HG02943 (cell line): ENCODE measurements around the gene CCT5.
"Not testable (repeated sequence)": the region's sequence is repeated elsewhere in the genome, so short reads cannot be mapped to it uniquely, and the experiment has no call there.

Source experiments
- ATAC-seq: cut with Tn5 transposase; IDR thresholded peaks from one replicate; pipeline ENCODE4 v1.9.1; 2021; ENCODE audit warnings: mild to moderate bottlenecking, low read depth, moderate library complexity; ENCODE audit not compliant: unreplicated experiment

The CCT5 gene

GRCh38 chr5:10297646-10298204 lies 47.6 kb downstream of the CCT5 start:
- no peak for ATAC-seq

- ATAC-seq, result no peak
Measured at GRCh38 chr5:10300246-10300645, 50.2 kb downstream of the CCT5 start.

GRCh38 chr5:10301266-10301665 lies 51.2 kb downstream of the CCT5 start:
- ATAC-seq, result no peak

- no peak for ATAC-seq
Measured at GRCh38 chr5:10301842-10302610, 51.9 kb downstream of the CCT5 start.

DNA sequence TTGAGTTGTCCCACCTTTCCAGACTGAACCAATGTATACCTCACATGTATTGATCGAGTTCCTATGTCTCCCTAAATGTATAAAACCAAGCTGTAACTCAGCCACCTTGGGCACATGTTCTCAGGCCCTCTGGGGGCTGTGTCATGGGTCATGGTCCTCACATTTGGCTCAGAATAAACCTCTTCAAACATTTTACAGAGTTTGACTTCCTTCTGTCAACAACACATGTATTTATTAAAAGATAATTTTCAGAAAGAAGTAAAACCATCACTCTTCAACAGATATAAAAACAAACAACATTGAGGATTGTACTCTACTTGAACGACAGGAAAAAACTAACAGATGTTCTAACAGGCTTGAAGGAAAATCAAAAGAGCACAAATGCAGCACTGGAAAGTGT lies 53.1 kb downstream of the CCT5 start:
- ATAC-seq, result no peak

DNA sequence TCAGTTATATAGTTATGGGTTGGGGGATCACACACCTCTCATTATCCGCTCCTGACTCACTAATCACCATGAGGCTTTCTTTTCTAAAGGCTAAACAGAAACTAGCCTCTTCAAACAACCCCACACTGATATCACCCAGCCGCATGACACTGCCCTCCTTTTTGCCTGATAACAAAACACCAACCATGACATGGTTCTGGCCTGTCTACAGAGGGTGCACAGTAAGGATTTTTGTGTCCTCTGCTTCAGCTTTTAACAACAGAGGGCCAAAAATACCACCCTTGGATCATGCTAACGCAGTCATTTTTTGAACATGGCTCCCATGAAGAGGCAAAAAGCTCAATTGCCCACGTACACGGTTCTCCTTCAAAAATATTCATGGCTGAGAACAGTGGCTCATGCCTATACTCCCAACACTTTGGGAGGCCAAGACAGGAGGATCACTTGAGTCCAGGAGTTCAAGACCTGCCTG lies 53.7 kb downstream of the CCT5 start:
- no peak for ATAC-seq

DNA sequence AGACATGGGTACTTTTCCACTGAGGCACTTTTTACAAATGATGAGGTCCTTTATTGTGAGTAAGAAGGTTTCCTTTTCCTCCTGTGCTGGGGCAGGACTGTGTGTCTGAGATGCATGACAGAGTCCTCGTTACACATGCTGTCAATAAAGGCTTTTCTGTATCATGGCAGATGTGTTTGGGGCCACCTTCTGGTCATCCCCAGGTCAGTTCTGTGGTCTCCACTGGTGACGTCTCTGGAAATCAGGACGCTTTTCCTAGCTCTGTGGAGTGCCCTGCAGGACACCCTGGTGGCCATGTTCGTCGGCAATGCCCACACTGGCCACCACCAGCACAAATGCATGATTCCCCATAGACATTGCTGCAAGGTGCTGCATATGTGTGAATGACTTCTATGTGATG lies 54.9 kb downstream of the CCT5 start:
- no peak for ATAC-seq

DNA sequence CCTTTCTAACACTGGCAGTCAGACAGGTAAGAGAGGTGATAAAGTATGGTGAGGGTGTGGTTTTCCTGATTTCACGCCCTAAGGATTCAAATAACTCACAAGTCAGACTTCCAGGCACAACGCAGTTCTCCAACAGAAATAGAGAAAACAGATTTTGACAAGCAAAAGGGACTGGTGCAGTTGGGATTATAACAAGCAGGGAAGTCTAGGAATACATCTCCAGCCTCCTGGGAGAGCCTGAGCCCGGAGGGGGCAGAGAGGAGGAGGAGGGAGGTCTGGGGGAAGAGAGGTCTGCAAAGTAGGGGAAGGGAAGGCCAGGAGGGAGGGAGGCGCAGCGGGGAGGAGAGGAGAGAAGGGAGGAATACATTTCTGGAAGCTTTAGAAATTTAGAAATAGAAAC lies 56.0 kb downstream of the CCT5 start:
- no peak for ATAC-seq

DNA sequence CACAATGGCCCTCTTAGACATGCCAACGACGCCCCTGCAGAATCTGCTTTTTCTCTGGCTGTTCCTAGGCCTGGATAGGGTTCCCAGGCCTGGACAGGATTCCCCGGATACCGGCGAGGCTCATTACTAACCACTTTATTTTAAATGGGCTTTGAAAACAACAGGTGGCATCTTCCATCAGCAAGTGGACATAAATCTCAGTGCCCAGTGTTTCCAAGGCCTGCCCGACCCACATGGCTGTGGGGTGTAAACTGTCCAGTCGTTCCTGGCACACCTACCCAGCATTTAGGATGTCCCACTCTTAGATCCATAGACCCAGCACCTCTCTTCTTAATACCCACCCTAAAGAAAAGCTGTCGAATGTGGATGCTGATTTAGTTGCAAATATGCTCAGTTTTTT lies 56.7 kb downstream of the CCT5 start:
- ATAC-seq, result no peak

GRCh38 chr5:10307206-10308148 lies 57.4 kb downstream of the CCT5 start, which contains the start of gene CMBL:
CMBL (minus strand) TSS chr5:10307902; CDS start chr5:10290762, 17,140 bp downstream.
- ATAC-seq, result peak; percentile 68

GRCh38 chr5:10308844-10309243 lies 58.8 kb downstream of the CCT5 start:
- ATAC-seq, result no peak

GRCh38 chr5:10310066-10310779 lies 60.1 kb downstream of the CCT5 start:
- no peak for ATAC-seq

GRCh38 chr5:10310835-10311570 lies 60.9 kb downstream of the CCT5 start:
- ATAC-seq, result not testable (repeated sequence)

DNA sequence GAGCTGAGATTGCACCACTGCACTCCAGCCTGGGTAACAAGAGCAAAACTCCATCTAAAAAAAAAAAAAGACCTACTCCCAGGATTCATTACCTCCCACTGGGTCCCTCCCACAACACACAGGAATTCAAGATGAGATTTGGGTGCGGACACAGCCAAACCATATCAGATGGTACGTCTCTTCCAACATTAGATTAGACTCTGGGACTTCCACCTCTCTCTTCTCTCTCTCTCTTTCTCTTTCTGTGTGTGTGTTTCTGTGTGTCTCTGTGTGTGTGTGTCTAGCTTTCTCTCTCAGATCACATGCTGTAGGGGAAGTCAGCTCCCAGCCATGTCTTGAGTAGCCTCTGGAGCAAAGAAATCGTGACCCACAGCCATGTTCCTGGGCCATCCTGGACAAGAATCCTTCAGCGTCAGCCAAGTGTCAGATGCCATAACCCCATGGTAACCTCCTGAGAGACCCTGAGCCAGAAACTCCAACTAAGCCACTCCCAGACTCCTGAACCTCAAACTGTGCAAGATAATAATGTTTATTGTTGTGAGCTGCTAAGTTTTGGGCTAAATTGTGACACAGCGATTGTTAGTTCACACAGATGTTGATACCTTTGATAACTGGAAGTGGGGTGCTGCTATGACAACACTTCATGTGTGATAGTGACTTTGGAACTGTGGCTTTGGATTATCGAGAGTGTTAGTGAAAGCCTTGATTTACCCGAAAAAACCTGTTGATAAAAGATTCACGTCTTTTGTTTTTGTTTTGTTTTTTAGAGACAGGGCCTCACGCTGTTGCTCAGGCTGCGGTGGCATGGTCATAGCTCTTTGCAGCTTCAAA lies 61.7 kb downstream of the CCT5 start:
- no peak for ATAC-seq

- ATAC-seq, result no peak
Measured at GRCh38 chr5:10315201-10315600, 65.1 kb downstream of the CCT5 start.
